Measurements from ENCODE around the gene SGSH. TPM values are rescaled to one million over a fixed set of nuclear protein-coding genes. Genes with fewer than 3 reads are reported as not detected.

SGSH gene
- total RNA-seq, 1 experiment from 2014 or later: 19.8 TPM

DNA sequence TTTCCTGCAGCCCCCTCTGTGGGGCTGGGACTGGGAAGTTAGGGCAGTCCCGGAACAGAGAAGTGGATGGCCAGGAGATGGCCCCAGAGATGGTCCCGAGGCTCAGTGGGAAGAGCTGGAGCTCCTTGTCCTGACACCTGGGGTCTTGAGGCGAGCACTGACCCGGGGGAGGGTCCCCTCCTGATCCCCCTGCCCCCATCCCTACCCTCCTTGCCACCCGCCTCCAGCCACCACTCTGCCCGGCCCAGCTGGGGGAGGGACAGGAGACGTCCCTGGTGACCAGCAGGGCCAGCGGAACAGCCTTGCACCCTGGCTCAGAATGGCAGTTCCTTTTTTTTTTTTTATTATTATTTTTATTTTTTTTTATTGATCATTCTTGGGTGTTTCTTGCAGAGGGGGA, 26.6 kb upstream of the SGSH start:
- Mint-ChIP-seq H3K27me3 (ENCODE audit: low read depth) (no peaks in the 10 kb centered on the region; the same call in 1 of the 2 replicates), H3K27ac (peak overlapping the region in 1 of 3 experiments; percentile 75; a peak in 1 of 7 replicates), H3K4me1 (no peaks in the 10 kb centered on the region), H3K9me3 (no peaks in the 10 kb centered on the region), H3K36me3 (ENCODE audit: insufficient read depth in 1 of 3, low read depth in 3 of 3) (peaks cover 6 to 31% (median 17%) of the 10 kb centered on the region in 3 experiments), H3K4me3 (no peak overlapping the region)
- Histone ChIP-seq H3K4me1 (ENCODE audit: insufficient read depth, low read length) (no peaks in the 10 kb centered on the region), H2BK20ac (ENCODE audit: low read depth, low read length, poor library complexity, severe bottlenecking) (no peak overlapping the region), H2AK5ac (ENCODE audit: insufficient read length, low read length) (no peak overlapping the region), H4K5ac (ENCODE audit: insufficient read length, low read depth, low read length) (no peak overlapping the region), H3K56ac (ENCODE audit: insufficient read length, low read depth, low read length) (no peak overlapping the region), H4K20me1 (ENCODE audit: control insufficient read depth, insufficient read depth, insufficient read length) (no peaks in the 10 kb centered on the region), H3K79me2 (ENCODE audit: insufficient read depth, low read length) (no peaks in the 10 kb centered on the region), H3K23me2 (ENCODE audit: insufficient read length, low read depth, low read length, poor library complexity, severe bottlenecking) (no peaks in the 10 kb centered on the region), H3K27ac (ENCODE audit: insufficient read length, low read depth, low read length) (no peak overlapping the region), H3K9ac (ENCODE audit: extremely low read depth, insufficient read length, low read length) (no peak overlapping the region), H2BK15ac (ENCODE audit: low read depth, low read length) (no peak overlapping the region), H2AFZ (ENCODE audit: low read length) (no peak overlapping the region), H3K18ac (ENCODE audit: insufficient read length, low read depth, low read length) (no peak overlapping the region), H3K14ac (ENCODE audit: insufficient read depth, low read length) (no peak overlapping the region), H3K4ac (ENCODE audit: low read depth, low read length) (no peak overlapping the region), H3K79me1 (ENCODE audit: insufficient read depth, low read depth, low read length, poor library complexity, severe bottlenecking) (no peaks in the 10 kb centered on the region), H2BK5ac (ENCODE audit: insufficient read length, low read length) (no peak overlapping the region), H4K91ac (ENCODE audit: insufficient read length, low read depth, low read length) (no peak overlapping the region), H4K8ac (replicated peaks; ENCODE audit: insufficient read length, low read depth, low read length) (no peak overlapping the region), H3T11ph (ENCODE audit: low read length) (no peak overlapping the region), H3K27me3 (ENCODE audit: insufficient read depth, low read length) (no peaks in the 10 kb centered on the region), H3K4me2 (ENCODE audit: insufficient read depth, insufficient read length, low read length) (no peak overlapping the region), H3K9me3 (ENCODE audit: control insufficient read depth, low read depth, low read length) (no peaks in the 10 kb centered on the region), H2BK12ac (ENCODE audit: insufficient read length, low read depth, low read length) (no peak overlapping the region), H3K23ac (ENCODE audit: insufficient read length, low read depth, low read length) (no peak overlapping the region), H2BK120ac (ENCODE audit: low read depth, low read length, poor library complexity, severe bottlenecking) (no peak overlapping the region)
- no peak for DNase-seq
- no CpG with 5 or more reads among the region's 8 CpGs for WGBS (ENCODE audit: extremely low coverage, insufficient read length, low lambda C conversion rate)
- no peak for TF ChIP-seq CTCF (conservative IDR thresholded peaks at IDR 0.05)
